Activated T-cell treated with anti-CD3 and anti-CD28 coated beads, Interleukin-2, amount 50 U/mL, for 24 hours (primary cell): ENCODE data around the gene HINT3.

Source experiments
- DNase-seq: peaks from one replicate; pipeline ENCODE4 v3.0.0-alpha.2; 2020
- H3K27ac Mint-ChIP-seq: 2 replicates; pipeline ENCODE4 v1.8.0; 2020; ENCODE audit warnings: mild to moderate bottlenecking, mixed read lengths
- H3K27me3 Mint-ChIP-seq: 2 replicates; pipeline ENCODE4 v1.8.0; 2020; ENCODE audit warnings: mixed read lengths
- H3K36me3 Mint-ChIP-seq: 2 replicates; pipeline ENCODE4 v1.8.0; 2020; ENCODE audit warnings: low read depth, mixed read lengths
- H3K4me1 Mint-ChIP-seq: 2 replicates; pipeline ENCODE4 v1.8.0; 2020; ENCODE audit warnings: low read depth, mixed read lengths
- H3K4me3 Mint-ChIP-seq: 2 replicates; pipeline ENCODE4 v1.8.0; 2020; ENCODE audit warnings: mild to moderate bottlenecking, moderate library complexity, mixed read lengths
- H3K9me3 Mint-ChIP-seq: 2 replicates; pipeline ENCODE4 v1.8.0; 2020; ENCODE audit warnings: mixed read lengths

HINT3 gene

GRCh38 chr6:126027601-126028000 is 71.0 kb downstream of the HINT3 start:
- Mint-ChIP-seq H3K27ac (no peak overlapping the region), H3K4me1 (no peaks in the 10 kb centered on the region), H3K27me3 (no peaks in the 10 kb centered on the region), H3K36me3 (peaks cover 86% of the 10 kb centered on the region), H3K9me3 (no peaks in the 10 kb centered on the region), H3K4me3 (no peak overlapping the region)
- no peak for DNase-seq
